D341Med (cell line): ENCODE data around the gene PPIE.
"Not testable (repeated sequence)": the region's sequence is repeated elsewhere in the genome, so short reads cannot be mapped to it uniquely, and the experiment has no call there.

Source experiments
- DNase-seq: peaks from one replicate; pipeline ENCODE4 v3.0.0; 2012; ENCODE audit warnings: low spot score

PPIE gene

GRCh38 chr1:39758556-39759435 lies 20.1 kb downstream of the PPIE start:
- DNase-seq: no peak

DNA sequence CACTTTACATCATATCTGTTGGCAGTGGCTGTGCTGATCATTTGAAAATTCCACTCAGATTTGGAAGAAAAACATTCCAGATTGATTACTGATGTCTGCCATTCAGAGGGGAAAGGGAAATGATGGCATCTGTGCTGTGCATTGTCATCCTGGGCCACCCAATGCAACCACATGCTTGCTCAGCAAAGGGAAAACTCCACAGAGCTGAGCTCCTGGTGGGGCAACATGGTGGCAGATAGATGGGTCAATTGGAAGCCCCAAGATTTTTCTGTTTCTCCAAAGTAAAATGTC lies 20.7 kb downstream of the PPIE start:
- no peak for DNase-seq

- no peak for DNase-seq
Observed at GRCh38 chr1:39760074-39761008, 21.7 kb downstream of the PPIE start.

DNA sequence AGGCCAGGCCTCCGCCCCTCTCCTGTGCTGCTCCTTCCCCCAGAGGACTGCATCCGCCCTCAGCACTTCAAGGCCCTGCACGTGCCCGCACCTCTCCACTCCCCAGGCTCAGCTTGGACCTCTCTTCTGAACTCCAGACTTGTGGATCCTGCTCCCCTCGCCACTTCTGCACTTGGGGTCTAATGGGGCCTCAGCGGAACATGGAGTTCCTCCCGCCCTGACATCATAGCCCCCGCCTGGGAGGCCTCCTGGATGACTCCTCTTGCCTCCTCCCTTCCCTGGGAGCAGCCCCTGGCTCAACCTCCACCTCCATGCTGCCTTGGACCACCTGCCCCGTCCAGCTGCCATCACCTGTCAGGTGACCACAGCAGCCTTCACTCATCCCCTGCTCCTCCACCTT lies 22.3 kb downstream of the PPIE start:
- DNase-seq: no peak

DNA sequence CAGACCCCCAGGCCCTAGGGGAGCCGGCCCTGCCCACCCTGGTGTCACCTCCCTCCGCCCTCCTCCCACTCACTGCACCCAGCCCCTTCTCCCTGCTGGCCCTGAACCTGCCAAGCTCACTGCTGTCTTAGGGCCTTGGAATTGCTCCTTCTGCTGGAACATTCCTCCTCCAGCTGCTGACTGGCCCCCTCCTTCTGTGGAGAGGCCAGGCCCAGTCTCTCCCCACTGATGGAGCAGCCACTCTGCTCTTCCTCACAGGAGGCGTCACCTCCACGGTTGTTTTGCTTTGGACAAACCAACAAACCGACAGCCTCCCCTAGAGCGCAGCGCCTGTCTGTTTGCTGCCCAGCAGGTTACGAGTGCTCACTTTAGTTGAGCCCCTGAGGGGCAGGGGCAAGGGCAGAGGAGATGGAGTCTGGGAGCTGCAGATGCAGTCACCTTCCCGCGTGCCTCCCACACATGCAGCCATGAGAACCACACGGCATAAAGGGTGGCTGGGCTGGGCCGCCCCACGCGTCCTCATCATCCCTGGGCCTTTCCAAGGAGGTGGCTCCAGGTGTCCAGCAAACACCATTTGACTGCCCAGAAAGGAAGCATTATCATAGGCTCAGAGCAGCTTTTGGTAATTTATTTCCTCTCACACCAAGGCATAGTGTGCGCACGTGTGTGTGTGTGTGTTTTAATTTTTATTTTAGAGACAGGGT lies 23.0 kb downstream of the PPIE start:
- no peak for DNase-seq

DNA sequence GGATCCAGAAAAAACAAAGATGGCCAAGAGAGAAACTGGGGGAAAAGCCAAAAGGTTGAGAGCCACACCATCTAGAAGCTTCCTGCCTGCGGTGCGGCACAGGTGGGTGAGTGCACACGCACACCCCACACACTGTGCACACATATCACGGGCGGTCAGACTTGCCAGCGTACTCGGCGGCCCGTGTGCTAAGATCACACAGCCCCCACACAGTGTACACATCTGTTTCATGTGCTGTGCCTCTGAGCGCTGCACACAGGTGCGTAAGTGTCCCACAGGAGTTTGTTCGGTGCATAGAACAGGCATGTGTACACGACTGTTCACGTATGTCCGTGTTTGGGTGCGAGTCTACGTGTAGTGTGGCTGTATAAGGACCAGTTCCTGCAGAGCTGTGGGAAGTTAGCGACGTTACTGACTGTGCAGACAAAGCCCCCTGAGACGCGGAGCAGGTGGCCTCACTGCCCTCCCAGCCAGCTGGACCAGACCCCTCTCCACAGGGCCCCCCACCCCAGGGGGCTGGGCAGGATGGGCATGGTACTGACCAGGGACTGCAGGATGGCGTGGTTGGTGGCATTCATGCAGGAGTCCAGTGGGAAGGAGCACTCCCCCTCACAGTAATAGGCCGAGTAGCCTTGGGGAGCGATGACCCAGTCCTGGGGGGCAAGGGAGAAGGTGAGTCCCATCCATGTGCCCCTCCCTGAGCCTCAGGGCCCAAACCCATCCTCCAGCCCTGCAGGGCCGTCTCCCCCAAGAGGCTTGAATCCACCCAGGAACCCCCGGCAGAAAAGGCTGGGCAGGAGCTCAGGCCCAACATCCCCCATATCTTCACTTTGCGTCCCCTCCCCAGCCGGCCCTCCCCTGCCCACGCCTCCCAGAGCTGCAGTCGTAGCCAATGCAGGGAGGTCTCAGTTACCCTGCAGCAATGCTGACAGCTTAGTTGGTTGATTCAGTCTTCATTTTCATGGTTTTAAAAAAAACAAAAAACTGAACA lies 24.2 kb downstream of the PPIE start:
- no peak for DNase-seq

DNA sequence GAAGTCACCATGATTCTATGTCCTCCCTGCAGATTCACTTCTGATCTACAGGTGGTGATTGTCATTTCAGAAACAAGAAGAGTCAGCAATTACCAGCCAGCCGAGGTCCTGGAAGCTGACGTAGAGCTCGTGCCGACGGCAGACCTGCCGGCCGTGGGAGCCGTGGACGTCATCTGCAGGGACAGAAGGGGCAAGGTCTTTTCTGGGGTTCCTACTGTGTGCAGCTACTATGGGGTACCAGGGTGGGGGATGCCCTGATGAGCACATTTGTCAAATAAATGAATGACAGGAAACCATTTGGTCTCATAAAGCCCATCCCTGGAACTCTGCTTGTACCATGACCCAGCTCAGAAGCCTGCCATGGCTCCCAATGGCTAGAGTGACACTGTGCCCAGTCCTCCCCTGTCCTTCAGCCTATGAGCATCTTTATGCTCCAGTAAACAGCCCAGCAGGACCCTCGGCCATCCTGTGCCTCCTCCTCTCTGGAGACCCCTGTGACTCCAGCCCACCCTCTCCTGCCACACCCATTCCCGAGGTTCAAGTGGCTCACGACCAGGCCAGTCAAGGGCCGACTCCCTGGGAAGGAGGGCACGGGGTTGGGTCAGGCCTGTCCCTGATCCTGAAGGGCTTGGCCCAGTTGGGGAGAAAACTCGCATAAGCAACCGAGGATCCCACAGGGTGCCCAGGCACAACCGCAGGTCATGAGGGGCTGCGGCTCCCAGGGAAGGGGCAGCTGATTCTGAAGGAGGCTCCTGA lies 25.1 kb downstream of the PPIE start:
- DNase-seq: not testable (repeated sequence)

- not testable (repeated sequence) for DNase-seq
Observed at GRCh38 chr1:39764512-39764911, 25.8 kb downstream of the PPIE start.

DNA sequence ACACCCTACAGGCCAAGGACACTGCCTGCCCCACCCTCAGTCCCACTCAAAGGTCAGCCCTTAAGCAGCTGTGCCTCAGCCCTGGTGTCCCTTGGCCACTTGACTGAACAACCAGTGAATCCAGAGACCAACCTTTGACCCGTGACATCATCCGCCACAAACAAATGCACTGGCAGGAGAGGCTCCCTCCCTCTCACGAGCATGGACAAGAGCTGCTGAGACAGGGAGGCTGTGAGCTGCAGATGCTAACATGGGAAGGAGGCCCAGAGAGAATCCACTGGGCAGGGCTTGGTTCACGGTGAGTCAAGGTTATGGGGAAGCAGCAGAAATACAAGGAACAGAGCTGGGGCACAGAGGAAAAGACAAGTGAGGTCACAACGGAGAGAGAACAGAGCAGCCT lies 27.8 kb downstream of the PPIE start:
- not testable (repeated sequence) for DNase-seq

- DNase-seq: not testable (repeated sequence)
Observed at GRCh38 chr1:39769502-39769901, 30.8 kb downstream of the PPIE start.

GRCh38 chr1:39770100-39771021 lies 31.7 kb downstream of the PPIE start:
- DNase-seq: not testable (repeated sequence)

DNA sequence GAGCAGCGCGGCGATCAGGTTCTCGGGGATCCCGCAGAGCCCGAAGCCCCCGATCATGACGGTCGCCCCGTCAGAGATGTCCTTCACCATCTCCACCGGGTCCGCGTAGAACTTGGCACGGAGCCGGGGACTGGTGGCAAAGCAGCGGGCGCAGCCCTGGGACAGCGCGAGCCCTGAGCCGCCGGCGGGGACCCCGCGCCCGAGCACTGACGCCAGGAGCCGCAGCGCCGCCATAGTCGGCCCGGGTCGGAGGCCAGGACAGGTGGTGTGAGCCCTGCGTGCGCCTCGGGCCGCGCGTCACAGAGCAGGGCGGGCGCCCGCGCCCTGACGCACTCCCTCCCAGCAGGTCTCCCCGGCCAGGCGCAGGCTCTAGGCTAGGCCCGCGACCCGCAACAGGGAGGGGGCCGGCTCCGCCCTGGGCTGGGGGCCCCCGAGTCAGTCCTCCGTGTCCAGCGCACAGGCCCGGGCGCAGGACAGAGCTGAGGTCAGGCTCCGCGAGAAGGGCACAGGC lies 32.4 kb downstream of the PPIE start, which contains the start of gene OXCT2:
Gene OXCT2 (minus strand): TSS at position 327 of the 511 bp plus-strand sequence. CDS start 93 bp downstream, at position 234.
- not testable (repeated sequence) for DNase-seq

DNA sequence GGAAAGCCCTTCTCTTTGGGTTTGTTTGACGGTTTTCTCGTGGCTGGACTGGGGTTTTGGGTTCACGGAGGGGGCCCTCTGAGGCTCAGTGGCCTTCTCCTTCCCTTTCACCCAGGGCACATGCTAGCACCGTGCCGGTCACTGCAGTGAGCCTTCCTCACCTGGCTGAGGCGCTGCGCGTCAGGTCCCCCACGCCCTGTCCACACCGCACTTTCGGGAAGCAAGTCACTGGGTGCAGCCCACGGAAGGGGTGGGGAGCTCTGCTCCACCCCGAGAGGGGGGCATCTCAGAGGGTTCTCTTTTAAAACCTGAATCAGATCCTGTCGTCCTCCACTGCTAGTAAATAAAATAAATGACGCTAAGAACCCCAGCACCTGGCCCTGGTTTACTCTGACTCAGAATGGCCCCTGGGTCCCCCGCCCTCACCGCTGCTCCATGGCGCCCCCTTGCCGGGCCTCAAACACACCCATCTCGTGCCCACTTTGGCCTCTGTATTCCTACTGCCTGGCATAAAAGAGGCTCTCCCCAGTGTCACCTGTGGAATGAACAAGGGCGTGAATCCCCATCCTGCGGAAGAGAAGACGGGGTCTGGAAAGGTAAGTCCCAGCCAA lies 34.8 kb downstream of the PPIE start:
- DNase-seq: not testable (repeated sequence)

GRCh38 chr1:39775141-39775540 lies 36.5 kb downstream of the PPIE start:
- not testable (repeated sequence) for DNase-seq

- DNase-seq: not testable (repeated sequence)
Observed at GRCh38 chr1:39775676-39776399, 37.2 kb downstream of the PPIE start.

GRCh38 chr1:39776400-39776713 lies 37.7 kb downstream of the PPIE start:
- DNase-seq: no peak

- DNase-seq: no peak
Observed at GRCh38 chr1:39776886-39777285, 38.2 kb downstream of the PPIE start.

DNA sequence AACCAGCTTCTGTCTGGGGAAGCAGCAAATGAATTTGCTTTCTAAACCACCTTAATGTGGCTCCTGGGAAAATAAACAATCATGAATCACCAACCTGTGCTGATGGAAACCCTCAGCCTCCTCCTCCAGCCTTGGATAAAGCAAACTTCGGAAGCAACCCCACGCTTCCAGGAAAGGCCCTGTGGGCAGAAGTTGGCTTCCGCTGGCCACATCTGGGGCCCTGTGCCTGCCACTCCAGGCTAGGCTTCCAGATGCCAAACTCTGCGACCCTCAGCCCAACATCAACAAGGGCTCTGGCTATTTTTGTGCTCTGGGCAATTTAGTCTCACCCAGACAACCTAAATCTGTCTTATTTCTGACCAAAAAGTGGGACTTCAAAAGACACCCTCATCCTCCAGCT lies 38.6 kb downstream of the PPIE start:
- DNase-seq: no peak
